DMS53 treated with DMSO at 0.1 percent for 48 hours (cell line): Measurements from ENCODE around the gene SPNS3.

Experiments
- DNase-seq: peaks from one replicate; lab custom pipeline; 2025; ENCODE audit not compliant: unreplicated experiment; lab: John Stamatoyannopoulos, UW

The SPNS3 gene

DNA sequence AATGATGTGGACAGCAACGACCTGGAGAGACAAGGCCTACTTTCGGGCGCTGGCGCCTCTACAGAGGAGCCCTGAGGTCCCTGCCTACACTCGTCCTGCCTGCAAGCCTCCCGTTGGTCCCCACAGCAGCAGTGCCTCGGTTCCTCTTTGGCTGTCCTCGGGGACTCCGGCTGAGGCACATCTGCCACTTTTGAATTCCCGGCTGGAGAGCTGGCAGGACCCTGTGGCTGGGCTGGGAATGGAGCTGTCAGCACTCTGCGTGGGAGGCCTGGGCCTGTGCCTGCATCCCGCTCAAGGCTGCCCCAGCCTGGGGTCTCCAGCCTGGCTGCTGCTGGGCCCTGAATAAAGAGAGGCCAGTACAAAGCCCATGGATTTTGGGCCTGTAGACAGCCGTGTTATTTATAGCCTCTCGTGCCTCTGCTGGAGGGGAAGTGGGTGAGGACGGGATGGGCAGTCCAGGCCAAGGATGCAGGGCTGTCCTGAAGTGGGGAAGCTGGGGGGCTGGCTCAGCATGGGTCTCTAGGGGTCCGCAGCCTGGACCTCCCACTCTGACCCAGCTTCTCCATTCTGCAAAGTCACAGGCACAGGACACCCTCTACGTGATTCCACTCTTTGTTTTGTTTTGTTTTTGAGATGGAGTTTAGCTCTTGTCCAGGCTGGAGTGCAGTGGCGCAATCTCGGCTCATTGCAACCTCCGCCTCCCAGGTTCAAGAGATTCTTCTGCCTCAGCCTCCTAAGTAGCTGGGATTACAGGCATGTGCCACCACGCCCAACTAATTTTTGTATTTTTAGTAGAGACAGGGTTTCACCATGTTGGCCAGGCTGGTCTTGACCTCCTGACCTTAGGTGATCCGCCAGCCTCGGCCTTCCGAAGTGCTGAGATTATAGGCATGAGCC lies 54.3 kb downstream of the SPNS3 start:
- no peak for DNase-seq

DNA sequence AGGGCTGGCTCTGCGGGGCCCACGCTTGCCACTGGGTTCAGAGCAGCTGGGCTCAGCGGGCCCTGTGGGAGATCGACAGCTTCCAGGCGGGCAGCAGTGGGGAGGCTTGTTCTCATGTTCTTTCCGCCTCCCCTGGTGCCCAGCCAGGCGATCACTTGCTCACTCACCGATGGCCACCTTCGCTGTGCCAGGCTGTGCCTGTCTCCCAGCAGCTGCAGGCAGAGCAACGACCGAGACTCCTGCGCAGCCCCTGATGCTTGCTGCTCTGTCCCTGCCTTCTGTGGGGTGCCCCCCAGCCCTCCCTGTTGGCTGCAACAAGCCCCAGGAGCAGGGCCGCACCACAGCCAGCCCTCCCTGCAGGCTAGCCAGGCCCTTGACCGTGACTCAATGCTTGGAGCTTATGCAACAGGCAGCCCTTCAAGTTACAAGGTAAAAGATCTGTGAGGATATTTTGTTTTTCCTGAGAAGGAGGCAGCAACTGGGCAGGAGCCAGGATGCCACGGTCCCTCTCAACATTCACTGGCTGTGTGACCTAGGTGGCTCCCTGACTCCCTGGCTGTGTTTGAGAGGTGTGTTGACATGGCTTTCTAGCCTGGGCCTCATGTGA lies 55.4 kb downstream of the SPNS3 start:
- DNase-seq, result no peak

DNA sequence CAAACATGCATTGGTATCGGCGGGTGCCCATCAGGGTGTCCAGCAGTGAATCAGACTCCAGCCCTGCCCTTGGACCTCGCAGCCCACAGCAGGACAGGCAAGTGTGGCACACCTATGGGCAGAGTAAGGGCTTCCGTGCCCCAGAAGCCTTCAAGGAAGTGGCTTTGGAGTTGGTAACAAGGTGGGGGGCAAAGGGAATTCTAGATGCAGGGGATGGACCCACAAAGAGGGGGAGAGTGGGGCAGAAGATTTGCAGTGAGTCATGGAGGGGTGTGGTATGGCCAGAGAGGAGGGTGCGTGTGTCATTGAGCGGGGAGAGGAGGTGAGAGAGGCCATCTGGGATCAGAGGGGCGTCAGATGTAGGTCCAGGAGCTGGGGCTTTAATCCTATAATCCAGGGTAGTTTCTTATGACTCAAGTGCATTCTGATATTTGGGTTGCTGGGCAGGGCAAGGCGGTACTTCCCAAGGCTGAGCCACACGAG lies 56.4 kb downstream of the SPNS3 start:
- DNase-seq, result no peak

DNA sequence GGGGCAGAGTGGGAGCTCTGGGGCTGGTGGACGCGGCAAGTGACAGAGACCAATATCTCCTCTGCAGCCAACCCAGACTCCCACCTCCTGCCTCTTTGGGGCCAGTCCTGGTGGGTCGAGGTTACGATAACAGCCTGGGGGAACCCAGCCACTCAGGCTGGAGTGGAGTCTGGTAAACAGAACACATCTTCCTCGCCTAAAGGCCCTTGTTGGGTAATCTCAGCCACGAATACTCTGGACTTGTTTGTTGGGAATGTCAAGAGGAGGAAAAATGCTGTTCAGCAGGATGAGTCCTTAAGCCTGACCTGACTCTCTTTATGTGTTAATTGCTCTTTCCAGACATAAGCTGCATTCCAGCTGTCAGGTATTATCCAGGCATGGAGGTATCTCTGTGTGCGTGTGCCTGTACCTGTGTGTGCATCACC lies 56.9 kb downstream of the SPNS3 start:
- DNase-seq, result no peak

DNA sequence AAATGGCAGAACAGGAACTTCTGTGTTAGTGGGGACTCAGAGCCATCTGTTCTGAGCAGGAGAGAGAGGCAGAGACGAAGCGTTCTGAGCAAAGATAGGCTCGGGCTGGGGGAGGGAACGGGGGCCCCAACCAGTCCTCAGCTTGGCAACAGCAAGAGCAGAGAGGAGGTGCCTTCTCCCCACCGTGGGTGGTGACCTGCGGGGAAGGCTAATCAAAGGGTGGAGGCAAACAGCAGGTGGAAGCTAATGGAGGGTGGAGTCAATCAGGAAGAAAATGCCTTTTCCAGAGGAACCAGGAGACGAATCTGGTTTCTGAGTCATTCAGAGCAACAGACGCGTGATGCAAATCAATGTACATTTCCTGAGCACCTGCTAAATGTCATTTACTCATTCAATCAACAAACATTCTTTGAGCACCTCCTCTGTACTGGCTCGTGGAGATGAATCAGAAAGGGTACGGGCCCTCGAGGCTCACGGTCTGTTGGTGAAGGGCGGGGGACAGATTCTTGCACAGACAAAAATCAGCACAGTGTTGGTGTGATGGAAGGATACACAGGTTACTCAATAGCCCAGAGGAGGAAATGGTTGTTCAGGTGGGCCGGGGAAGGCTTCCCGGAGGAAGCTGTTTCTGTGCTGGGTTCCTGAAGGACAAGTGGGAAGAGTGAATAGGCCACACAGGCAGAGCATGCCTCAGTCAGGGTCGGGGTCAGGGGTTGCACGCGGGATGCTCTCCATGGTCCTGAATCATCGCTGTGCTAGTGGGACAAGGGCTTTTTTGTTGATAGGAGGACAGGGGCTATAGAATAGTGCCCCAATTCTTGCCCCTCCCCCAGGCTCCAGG lies 59.2 kb downstream of the SPNS3 start:
- DNase-seq, result peak; percentile 82

DNA sequence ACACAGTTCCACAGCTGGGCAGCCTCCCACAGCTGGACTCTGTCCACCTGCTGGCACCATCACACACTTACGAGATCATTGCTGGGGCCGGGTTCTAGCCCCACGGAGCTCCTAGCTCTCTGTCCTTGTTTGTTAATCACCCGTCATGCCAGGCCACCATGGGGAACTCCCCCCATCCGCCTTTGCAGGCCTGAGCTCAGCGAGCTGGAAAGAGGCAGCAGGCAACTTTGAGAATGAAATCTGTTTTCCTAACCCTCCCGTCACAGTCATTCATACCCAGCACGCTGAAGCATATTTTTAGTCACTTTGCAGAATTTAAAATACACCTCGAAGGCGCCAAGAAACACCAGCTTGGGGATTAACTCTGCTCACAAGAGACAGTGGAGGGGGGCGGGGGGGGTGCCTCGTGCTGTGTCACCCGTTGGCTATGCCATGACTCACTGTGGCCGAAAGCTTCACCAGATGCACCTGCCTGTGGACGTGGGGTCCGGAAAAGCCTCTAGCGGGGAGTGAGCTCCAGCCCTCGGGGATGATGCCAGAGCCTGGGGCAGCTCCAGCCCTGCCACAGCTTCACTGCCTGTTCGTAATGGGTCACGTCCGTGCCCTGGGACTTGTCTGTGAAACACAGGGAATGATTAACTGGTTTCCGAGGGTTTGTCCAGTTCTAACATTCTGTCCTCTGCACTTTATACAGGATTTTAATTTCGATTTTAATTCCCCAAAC lies 63.5 kb downstream of the SPNS3 start:
- DNase-seq, result peak; percentile 47

DNA sequence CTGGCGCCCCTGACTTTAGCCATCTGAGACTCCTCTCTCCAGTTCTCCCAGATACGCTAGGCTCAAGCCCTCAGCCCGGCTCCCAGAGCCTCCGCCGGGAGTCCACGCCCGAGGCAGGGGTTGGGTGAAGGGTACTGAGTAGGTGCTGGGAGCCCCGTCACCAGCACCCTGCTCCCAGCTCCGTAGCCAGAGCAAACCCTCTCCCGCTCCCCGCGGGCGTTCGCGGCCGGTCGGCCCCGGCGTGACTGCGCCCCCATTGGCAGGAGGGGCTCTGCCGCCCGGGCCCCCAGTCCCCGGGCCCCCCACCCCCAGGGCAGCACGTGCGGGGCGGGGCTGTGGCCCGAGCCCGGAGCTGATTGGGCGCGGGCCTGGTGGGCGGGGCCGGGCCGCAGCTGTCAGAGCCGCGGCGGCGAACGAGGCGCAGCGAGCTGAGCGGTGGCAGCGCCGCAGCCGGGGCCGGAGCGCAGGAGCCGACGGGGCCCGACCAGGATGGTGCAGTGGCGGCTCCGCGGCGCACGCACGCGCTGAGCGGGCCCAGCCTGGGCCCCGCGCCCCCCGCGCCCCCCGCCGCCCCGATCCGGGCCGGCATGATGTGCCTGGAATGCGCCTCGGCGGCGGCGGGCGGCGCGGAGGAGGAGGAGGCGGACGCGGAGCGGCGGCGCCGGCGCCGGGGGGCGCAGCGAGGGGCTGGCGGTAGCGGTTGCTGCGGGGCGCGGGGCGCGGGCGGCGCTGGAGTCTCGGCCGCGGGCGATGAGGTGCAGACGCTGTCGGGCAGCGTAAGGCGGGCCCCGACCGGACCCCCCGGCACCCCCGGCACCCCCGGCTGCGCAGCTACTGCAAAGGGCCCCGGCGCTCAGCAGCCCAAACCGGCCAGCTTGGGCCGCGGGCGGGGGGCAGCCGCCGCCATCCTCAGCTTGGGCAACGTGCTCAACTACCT lies 65.0 kb downstream of the SPNS3 start, which contains the start of gene SPNS2:
Gene SPNS2 (plus strand): TSS at position 421 of the 937 bp plus-strand sequence. CDS start 167 bp downstream, at position 588.
- DNase-seq, result peak; percentile 46

DNA sequence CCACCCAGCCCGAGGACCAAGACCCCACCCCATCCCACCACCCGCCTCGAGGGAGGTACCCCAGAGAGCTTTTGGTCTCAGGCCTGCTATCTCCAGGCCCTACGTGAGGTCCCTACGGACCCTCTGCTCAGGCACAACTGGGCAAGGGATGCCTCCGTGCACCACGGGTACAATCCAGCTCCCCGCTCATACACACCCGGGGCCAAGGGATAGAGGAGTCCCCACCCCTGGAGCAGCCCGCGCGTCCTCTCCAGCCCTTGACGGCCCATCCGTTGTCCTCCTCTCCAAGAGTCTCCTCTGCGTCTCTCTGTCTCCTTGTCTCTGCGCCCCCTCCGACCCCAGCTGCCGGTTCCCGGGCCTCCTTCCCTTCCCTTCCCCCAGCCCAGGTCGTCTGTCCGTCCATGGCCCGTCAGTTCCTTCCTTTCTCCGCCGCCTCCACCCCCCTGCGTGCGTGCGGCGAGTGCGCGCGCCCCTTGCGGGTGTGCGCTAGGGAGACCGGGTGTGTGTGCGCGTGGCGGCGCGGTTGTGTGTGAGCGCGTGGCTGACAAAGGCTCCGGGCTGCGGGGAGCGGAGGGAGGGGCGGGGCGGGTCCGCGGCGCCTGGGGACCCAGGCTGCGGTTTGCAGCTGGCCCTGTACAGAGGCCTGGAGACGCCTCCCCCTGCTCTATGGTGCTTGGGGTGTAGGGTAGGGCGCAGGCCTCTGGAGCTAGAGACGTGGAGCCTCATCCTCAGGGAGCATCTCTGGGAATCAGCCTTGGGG lies 65.9 kb downstream of the SPNS3 start:
- no peak for DNase-seq

DNA sequence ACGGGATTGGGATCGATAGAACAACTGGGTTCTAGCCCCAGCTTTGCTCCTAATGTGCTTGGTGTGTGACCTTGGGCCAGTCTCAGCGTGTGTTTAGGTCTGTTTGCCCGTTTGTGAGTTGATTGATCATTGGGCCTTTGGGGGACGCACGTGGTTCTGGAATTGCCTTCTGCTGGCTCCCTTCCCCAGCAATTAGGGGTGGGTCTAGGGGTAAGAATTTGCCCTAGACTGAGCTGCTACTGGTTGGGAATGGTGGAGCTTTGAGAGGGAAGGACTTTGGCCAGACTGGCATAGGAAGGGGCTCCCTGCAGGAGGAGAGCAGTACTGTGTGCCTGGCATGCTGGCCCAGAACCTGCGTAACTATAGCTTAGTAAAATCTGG lies 66.4 kb downstream of the SPNS3 start:
- no peak for DNase-seq

DNA sequence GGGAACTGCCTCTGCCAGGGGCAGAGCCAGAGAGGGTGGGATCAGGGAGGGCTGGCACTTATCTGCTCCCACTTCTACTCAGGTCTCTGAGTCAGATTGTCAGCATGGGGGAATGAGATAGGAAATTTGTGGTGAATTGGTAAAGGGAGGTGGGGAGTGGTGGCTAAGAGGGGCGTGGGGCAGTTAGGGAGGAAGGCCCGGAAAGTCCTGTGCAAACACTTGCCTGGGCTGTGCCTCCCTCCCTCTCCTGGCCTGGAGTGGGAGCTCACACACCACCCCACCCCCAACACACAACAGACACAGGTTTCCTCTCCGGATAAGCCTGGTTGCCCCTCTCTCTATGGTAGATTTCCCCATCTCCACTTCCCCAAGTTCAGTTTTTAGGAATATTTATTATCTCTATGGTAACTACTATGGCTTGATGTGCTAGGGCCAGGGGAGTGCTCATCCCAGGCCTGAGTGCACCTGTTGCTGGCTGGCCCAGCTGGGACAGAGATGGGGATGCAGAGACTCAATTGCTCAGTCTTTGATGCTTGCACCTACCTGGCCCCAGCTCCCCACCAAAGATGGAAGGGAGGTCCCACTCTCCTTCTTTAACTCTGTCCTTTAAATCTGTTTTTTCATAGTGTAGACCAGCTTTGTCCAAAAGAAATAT lies 67.7 kb downstream of the SPNS3 start:
- peak; percentile 12 for DNase-seq

DNA sequence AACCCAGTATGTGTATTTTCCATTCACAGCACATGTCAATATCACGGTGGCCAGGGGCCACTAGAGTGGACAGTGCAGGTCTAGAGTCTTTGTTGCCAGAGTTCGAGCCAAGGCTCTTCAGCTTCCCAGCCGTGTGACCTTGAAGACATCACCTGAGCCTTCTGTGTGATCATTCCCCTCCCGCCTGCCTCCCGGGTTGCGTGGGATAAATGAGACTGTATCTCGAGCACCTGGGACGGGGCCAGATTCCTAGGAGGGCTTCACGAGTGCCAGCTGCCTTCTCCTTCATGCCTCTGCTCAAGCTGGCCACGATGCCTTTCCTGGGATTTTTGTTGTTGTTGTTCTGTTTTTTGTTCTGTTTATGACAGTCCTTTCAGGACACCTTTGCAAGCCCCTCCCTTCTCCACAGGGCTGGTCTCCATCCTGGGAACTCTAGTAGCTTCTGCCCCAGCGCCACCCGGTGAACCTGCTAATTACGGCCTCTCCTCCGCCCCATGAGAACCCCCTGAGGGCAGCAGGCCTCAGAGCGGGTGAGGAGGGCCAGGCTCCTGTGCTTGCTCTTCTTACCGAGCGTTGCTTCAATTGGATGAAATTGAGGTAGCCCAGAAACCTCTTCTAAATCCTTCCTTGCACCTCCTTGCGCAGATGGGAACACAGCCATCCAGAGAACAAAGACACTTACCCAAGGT lies 68.9 kb downstream of the SPNS3 start:
- DNase-seq, result no peak

DNA sequence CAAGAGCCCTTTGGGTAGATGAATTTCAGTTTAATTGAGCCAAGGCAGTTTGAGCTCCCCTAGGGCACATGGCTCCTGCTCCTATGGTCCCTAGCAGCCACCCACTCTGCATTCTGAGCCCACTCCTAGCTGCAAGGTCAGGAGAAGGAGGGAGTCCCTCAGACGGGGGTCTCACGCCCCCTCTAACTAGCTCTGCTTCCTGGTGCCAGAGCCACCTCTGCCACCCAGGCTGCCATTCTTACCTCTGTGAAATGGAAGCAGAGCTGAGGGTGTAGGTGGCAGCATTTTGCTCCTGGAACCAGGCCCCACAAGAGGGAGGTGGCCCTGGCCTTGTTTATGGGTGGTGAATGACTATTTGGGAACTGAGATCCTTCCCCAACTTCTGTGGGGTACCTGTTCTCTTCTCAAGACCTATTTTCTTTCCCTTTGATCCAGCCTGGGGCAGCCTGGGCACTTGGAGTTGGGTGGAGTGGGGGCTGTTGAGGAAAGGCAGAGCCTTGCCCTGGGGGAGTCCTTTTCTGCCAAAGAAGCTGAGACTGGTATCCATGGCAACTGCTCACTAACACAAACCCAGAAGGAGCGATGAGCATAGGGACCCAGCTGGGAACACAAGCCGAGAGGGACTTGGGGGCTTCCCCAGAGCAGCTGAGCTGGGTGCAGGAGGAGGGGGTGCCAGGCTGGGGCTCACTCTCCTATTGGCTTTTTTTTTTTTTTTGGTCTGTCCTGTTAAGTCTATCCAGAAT lies 69.7 kb downstream of the SPNS3 start:
- no peak for DNase-seq

DNA sequence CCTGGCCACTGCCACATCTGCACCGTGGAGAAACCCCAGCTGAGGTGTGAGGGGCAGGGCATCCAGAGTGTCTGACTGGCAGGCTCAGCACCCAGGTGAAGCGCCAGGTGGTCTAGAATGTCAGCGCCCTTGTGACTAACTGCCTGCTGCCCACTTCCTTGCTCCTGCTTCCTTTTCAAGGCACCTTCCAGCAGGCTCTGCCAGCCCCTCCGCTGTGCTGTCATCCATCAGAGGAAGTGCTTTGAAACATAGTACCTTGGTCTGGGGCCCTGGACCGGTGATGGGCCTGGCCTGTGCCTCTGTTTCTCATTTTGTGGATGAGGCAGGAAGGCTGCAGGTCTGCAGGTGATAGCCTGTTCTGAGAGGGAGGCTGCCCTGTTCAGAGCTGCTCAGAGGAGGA lies 70.4 kb downstream of the SPNS3 start:
- peak; percentile 24 for DNase-seq

DNA sequence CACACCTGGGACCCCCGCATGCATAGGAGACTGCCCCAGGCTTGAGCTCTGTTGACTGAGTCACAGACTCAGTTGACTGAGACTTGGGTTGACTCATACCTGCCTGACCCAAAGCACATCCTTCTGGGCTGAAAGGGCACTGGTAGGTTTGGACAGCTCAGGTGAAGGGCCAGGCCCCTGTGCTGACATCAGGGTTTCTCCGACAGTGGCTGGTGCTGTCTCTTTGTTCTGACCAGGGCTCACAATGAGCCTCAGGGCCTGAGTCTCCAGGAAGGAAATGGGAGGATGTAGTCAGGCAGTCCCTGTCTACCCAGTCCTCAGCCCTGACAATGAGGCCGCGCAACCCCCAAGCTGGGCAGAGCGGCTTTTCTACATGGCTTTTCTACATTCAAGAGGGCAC lies 71.4 kb downstream of the SPNS3 start:
- DNase-seq, result no peak

DNA sequence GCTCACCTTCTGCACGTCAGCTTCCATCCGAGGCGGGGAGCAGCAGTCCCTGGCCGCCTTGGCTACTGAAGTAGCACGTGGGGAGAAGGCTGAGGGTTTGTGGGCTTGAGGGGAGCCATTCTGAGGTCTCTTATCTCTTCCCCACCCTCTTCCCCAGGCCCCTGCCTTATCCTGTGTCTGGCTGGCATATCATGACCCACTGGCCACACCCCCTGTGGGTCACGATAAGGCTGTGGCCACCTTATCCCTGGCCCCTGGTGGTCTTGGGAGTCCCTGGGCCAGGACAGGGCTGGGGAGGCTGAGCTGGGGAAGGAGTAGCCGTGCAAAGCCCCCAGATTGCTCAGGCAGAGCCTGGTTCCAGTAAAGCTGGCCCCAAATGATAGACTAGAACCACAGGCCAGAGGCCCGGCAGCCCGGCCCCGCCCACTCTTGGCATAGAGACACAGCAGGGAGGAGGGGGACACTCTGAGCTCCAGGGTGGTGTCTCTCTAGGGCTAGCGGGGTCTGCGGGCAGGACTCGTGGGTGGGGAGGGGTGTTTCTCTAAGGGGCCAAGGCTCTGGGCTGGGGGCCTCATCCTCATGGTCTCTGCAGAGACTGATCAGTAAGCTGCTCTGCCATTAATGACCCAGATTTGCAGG lies 72.6 kb downstream of the SPNS3 start:
- DNase-seq, result no peak

DNA sequence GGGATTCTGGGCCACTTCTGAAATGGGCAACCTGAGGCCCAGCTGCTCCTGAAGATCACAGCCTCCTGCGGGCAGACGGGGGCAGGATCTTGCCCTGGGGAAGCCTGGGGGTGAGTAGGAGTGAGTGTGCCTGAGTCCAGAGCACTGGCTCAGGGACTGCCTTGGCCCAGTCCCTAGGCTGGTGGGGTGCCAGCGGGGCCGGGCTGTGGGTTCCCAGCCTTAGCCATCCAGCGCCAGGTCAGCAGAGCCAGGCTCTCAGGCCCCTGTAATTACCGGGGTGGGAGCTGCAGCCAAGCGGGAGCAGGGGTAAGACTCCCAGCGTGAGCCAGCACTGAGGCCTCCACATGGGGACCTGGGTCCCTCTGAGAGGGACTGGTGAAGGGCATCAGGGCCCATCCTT lies 73.2 kb downstream of the SPNS3 start:
- DNase-seq, result no peak
